DOHH2 (cell line): ENCODE measurements around the gene AGFG1.

Experiments
- H3F3A ChIP-seq: fragments of 200-600 bp; sonication (generic), shearing (Covaris generic); 2 replicates; pipeline ENCODE4 v1.6.0; 2016; ENCODE audit warnings: antibody characterized with exemption, mild to moderate bottlenecking; ENCODE audit not compliant: control insufficient read depth, insufficient read depth
- H3K27ac ChIP-seq: fragments of 200-600 bp; sonication (generic); 2 replicates; pipeline ENCODE4 v1.5.1; 2014; ENCODE audit warnings: low read depth, mild to moderate bottlenecking, low read length, moderate library complexity
- H3K27me3 ChIP-seq: fragments of 200-600 bp; sonication (generic); 2 replicates; pipeline ENCODE4 v1.6.1; 2014; ENCODE audit warnings: mild to moderate bottlenecking, low read length, mixed read lengths; ENCODE audit not compliant: control insufficient read depth
- H3K36me3 ChIP-seq: fragments of 200-600 bp; sonication (generic); 2 replicates; pipeline ENCODE4 v1.6.1; 2014; ENCODE audit warnings: mild to moderate bottlenecking, low read length, moderate library complexity, mixed read lengths; ENCODE audit not compliant: control insufficient read depth
- H3K4me1 ChIP-seq: fragments of 200-600 bp; sonication (generic); 2 replicates; pipeline ENCODE4 v1.6.1; 2014; ENCODE audit warnings: mild to moderate bottlenecking, low read length, mixed read lengths; ENCODE audit not compliant: control insufficient read depth
- H3K4me2 ChIP-seq: fragments of 200-600 bp; sonication (generic); 2 replicates; pipeline ENCODE4 v1.6.0; 2014; ENCODE audit warnings: mild to moderate bottlenecking, low read length, moderate library complexity
- H3K4me3 ChIP-seq: fragments of 200-600 bp; sonication (generic); 2 replicates; pipeline ENCODE4 v1.5.1; 2014; ENCODE audit warnings: mild to moderate bottlenecking, low read length, mixed read lengths
- H3K79me2 ChIP-seq: fragments of 200-600 bp; sonication (generic); 2 replicates; pipeline ENCODE4 v1.6.1; 2014; ENCODE audit warnings: mild to moderate bottlenecking, low read length, mixed read lengths; ENCODE audit not compliant: control insufficient read depth
- H3K9me2 ChIP-seq: fragments of 200-600 bp; sonication (generic); replicated peaks from 2 replicates; pipeline ENCODE4 v1.6.1; 2014; ENCODE audit warnings: mild to moderate bottlenecking, low read length, mixed read lengths; ENCODE audit not compliant: control insufficient read depth
- H3K9me3 ChIP-seq: fragments of 200-600 bp; sonication (generic); 2 replicates; pipeline ENCODE4 v1.6.1; 2014; ENCODE audit warnings: antibody characterized with exemption, low read length, mixed read lengths; ENCODE audit not compliant: control insufficient read depth, insufficient read depth
- H4K20me1 ChIP-seq: fragments of 200-600 bp; sonication (generic); 2 replicates; pipeline ENCODE4 v1.6.0; 2014; ENCODE audit warnings: low read depth, mild to moderate bottlenecking, antibody characterized with exemption, low read length, moderate library complexity; ENCODE audit not compliant: control insufficient read depth, insufficient read depth
- CTCF ChIP-seq: fragments of 200-600 bp; sonication (generic); IDR thresholded peaks from one replicate; pipeline ENCODE4 v1.5.1; 2014; ENCODE audit warnings: antibody characterized with exemption, mild to moderate bottlenecking, low read depth, low read length; ENCODE audit not compliant: poor library complexity, severe bottlenecking
- EZH2phosphoT487 ChIP-seq: fragments of 200-600 bp; sonication (generic); IDR thresholded peaks from 2 replicates; pipeline ENCODE4 v1.6.1; 2017; ENCODE audit warnings: borderline replicate concordance, mild to moderate bottlenecking, antibody characterized with exemption, low read length, moderate library complexity, mixed read lengths

AGFG1 gene

DNA sequence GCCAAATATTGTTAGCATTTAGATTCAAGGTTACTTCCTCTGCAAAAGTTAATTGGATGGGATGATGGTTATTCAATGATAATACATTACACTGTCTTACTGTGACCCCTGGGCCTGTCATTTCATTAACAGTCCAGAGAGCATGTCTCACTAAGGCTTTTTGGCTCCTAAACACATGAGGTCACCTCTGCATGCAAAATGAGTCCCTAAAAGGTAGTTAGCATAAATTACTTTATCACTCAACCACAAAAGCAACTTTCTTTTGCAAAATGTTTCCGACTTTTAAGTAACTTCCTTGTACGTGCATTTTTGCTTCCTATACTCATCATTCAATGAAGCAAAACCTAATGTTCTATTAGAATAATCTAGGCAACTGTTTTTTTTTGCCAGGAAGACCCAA, 16.8 kb upstream of the AGFG1 start:
- no peaks in the 10 kb centered on the region for H3F3A ChIP-seq
- no peak overlapping the region for H3K4me3 ChIP-seq
- no peaks in the 10 kb centered on the region for H3K36me3 ChIP-seq
- H3K9me2 ChIP-seq = no peaks in the 10 kb centered on the region
- no peaks in the 10 kb centered on the region for H4K20me1 ChIP-seq
- no peaks in the 10 kb centered on the region for H3K9me3 ChIP-seq
- peaks cover 17% of the 10 kb centered on the region for H3K4me1 ChIP-seq
- no peak overlapping the region for H3K4me2 ChIP-seq
- H3K27me3 ChIP-seq = peaks cover 7% of the 10 kb centered on the region
- TF ChIP-seq EZH2phosphoT487 (no peak), CTCF (no peak)
- H3K27ac ChIP-seq = no peak overlapping the region
- H3K79me2 ChIP-seq = no peaks in the 10 kb centered on the region

GRCh38 chr2:227456102-227456501, 15.9 kb upstream of the AGFG1 start:
- H3K4me3 ChIP-seq = no peak overlapping the region
- H3K4me1 ChIP-seq = peaks cover 9% of the 10 kb centered on the region
- TF ChIP-seq EZH2phosphoT487 (no peak), CTCF (no peak)
- peaks cover 15% of the 10 kb centered on the region for H3K27me3 ChIP-seq
- H3K27ac ChIP-seq = no peak overlapping the region
- H3F3A ChIP-seq = no peaks in the 10 kb centered on the region
- H4K20me1 ChIP-seq = no peaks in the 10 kb centered on the region
- no peaks in the 10 kb centered on the region for H3K9me3 ChIP-seq
- H3K4me2 ChIP-seq = no peak overlapping the region
- no peaks in the 10 kb centered on the region for H3K79me2 ChIP-seq
- H3K9me2 ChIP-seq = no peaks in the 10 kb centered on the region
- no peaks in the 10 kb centered on the region for H3K36me3 ChIP-seq

GRCh38 chr2:227456772-227457171, 15.2 kb upstream of the AGFG1 start:
- no peaks in the 10 kb centered on the region for H3K36me3 ChIP-seq
- H3K4me3 ChIP-seq = no peak overlapping the region
- peaks cover 9% of the 10 kb centered on the region for H3K4me1 ChIP-seq
- no peaks in the 10 kb centered on the region for H4K20me1 ChIP-seq
- no peaks in the 10 kb centered on the region for H3K9me3 ChIP-seq
- H3K79me2 ChIP-seq = no peaks in the 10 kb centered on the region
- no peak overlapping the region for H3K4me2 ChIP-seq
- no peak for TF ChIP-seq CTCF
- TF ChIP-seq EZH2phosphoT487 = no peak
- no peak overlapping the region for H3K27ac ChIP-seq
- peaks cover 15% of the 10 kb centered on the region for H3K27me3 ChIP-seq
- H3K9me2 ChIP-seq = no peaks in the 10 kb centered on the region
- H3F3A ChIP-seq = no peaks in the 10 kb centered on the region

- TF ChIP-seq EZH2phosphoT487 (no peak), CTCF (no peak)
- Histone ChIP-seq H3K4me1 (peaks cover 7% of the 10 kb centered on the region), H3K4me2 (no peak overlapping the region), H3K27ac (no peak overlapping the region), H3K79me2 (no peaks in the 10 kb centered on the region), H4K20me1 (no peaks in the 10 kb centered on the region), H3K36me3 (no peaks in the 10 kb centered on the region), H3K9me3 (no peaks in the 10 kb centered on the region), H3K4me3 (no peak overlapping the region), H3K27me3 (peaks cover 36% of the 10 kb centered on the region), H3K9me2 (no peaks in the 10 kb centered on the region), H3F3A (no peaks in the 10 kb centered on the region)
These were observed 11.9 kb upstream of the AGFG1 start for GRCh38 chr2:227460070-227460485.
